KMS-11 (cell line): ENCODE measurements around the gene CROCC2.
"Not testable (repeated sequence)": the region's sequence is repeated elsewhere in the genome, so short reads cannot be mapped to it uniquely, and the experiment has no call there.

Source experiments
- H2AFZ ChIP-seq: fragments of 200-600 bp; sonication (generic); 2 replicates; pipeline ENCODE4 v1.6.1; 2016; ENCODE audit warnings: antibody characterized with exemption, mixed run types, low read depth
- H3K27ac ChIP-seq: fragments of 200-600 bp; sonication (generic); 2 replicates; pipeline ENCODE4 v1.6.1; 2016; ENCODE audit warnings: mild to moderate bottlenecking, mixed run types
- H3K27me3 ChIP-seq: fragments of 200-600 bp; sonication (generic); 2 replicates; pipeline ENCODE4 v1.6.1; 2017; ENCODE audit warnings: mild to moderate bottlenecking, low read depth, mixed run types, moderate library complexity; ENCODE audit not compliant: insufficient read depth
- H3K36me3 ChIP-seq: fragments of 200-600 bp; sonication (generic); 2 replicates; pipeline ENCODE4 v1.6.1; 2017; ENCODE audit warnings: mild to moderate bottlenecking, mixed run types; ENCODE audit not compliant: insufficient read depth
- H3K4me1 ChIP-seq: fragments of 200-600 bp; sonication (generic); 2 replicates; pipeline ENCODE4 v1.6.1; 2016; ENCODE audit warnings: mild to moderate bottlenecking, low read depth, mixed run types; ENCODE audit not compliant: poor library complexity, severe bottlenecking
- H3K4me2 ChIP-seq: fragments of 200-600 bp; sonication (generic); 2 replicates; pipeline ENCODE4 v1.7.0; 2016; ENCODE audit warnings: mild to moderate bottlenecking, mixed run types
- H3K4me3 ChIP-seq: fragments of 200-600 bp; sonication (generic); IDR thresholded peaks from 2 replicates; pipeline ENCODE4 v1.6.1; 2017; ENCODE audit warnings: low read depth, low read length, mixed read lengths; ENCODE audit not compliant: insufficient read depth
- H3K79me2 ChIP-seq: fragments of 200-600 bp; sonication (generic); 2 replicates; pipeline ENCODE4 v1.6.1; 2016; ENCODE audit warnings: low read depth, mixed run types; ENCODE audit not compliant: insufficient read depth
- H3K9ac ChIP-seq: fragments of 200-600 bp; sonication (generic); 2 replicates; pipeline ENCODE4 v1.6.1; 2016; ENCODE audit warnings: mild to moderate bottlenecking, mixed run types
- H4K20me1 ChIP-seq: fragments of 200-600 bp; sonication (generic); 2 replicates; pipeline ENCODE4 v1.6.1; 2016; ENCODE audit warnings: mild to moderate bottlenecking, mixed run types; ENCODE audit not compliant: insufficient read depth
- CTCF ChIP-seq: fragments of 200-600 bp; sonication (generic); conservative IDR thresholded peaks from 2 replicates; pipeline ENCODE4 v1.6.1; 2017; ENCODE audit warnings: low read depth, mild to moderate bottlenecking, antibody characterized with exemption, low read length, moderate library complexity, mixed read lengths

The CROCC2 gene

GRCh38 chr2:240974771-240975572, 68.8 kb downstream of the CROCC2 start:
- H3K9ac ChIP-seq: no peak overlapping the region
- H3K79me2 ChIP-seq: no peaks in the 10 kb centered on the region
- no peaks in the 10 kb centered on the region for H3K4me1 ChIP-seq
- no peaks in the 10 kb centered on the region for H4K20me1 ChIP-seq
- H3K27ac ChIP-seq: no peak overlapping the region
- no peak overlapping the region for H2AFZ ChIP-seq
- no peak overlapping the region for H3K4me3 ChIP-seq
- no peak for TF ChIP-seq CTCF
- H3K36me3 ChIP-seq: no peaks in the 10 kb centered on the region
- peaks cover 37% of the 10 kb centered on the region for H3K27me3 ChIP-seq
- no peak overlapping the region for H3K4me2 ChIP-seq

DNA sequence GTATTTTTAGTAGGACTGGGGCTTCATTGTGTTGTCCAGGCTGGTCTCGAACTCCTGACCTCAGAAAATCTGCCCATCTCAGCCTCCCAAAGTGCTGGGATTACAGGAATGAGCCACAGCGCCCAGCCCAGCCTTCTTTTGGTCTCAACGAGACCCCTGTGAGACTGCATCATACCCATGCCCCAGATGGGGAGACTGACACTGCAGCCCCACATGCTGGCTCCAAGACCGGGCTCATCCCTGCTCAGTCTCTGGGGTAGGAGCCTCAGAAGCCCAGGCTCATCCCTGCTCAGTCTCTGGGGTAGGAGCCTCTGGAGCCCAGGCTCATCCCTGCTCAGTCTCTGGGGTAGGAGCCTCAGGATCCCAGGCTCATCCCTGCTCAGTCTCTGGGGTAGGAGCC, 69.8 kb downstream of the CROCC2 start:
- H2AFZ ChIP-seq, H4K20me1 ChIP-seq, H3K9ac ChIP-seq, H3K36me3 ChIP-seq, H3K4me1 ChIP-seq, H3K4me3 ChIP-seq, H3K79me2 ChIP-seq, H3K27ac ChIP-seq, H3K4me2 ChIP-seq: not testable (repeated sequence)
- peaks cover 30% of the 10 kb centered on the region for H3K27me3 ChIP-seq

DNA sequence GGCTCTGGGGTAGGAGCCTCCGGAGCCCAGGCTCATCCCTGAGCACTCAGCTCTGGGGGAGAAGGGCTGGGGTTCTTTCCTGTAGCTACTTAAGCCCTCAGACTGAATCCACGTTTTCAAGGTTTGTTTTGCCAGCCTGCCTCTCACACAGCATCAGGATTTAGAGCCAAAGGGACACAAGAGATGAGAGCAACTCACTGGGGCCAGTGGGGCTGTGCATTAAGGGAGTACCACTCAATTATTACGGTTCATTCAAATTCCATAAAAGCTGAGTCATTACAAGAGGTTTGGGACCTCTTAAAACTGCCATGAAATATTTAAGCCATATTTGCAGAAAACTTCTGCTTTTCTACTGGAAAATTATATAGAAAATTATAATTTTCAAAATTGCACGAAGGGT, 75.1 kb downstream of the CROCC2 start:
- Histone ChIP-seq H3K27me3 (peaks cover 3% of the 10 kb centered on the region; the same call in 1 of the 2 replicates), H3K27ac (no peak overlapping the region), H3K4me1 (no peaks in the 10 kb centered on the region), H3K4me2 (no peak overlapping the region), H2AFZ (no peak overlapping the region), H3K36me3 (no peaks in the 10 kb centered on the region), H3K4me3 (no peak overlapping the region), H3K79me2 (no peaks in the 10 kb centered on the region), H3K9ac (no peak overlapping the region), H4K20me1 (no peaks in the 10 kb centered on the region)
- TF ChIP-seq CTCF: no peak

GRCh38 chr2:240981871-240982800, 76.0 kb downstream of the CROCC2 start:
- Histone ChIP-seq H3K4me2 (no peak overlapping the region), H4K20me1 (no peaks in the 10 kb centered on the region), H3K4me1 (no peaks in the 10 kb centered on the region), H3K27me3 (peaks cover 3% of the 10 kb centered on the region; the same call in 1 of the 2 replicates), H3K36me3 (no peaks in the 10 kb centered on the region), H3K9ac (no peak overlapping the region), H3K27ac (no peak overlapping the region), H3K79me2 (no peaks in the 10 kb centered on the region), H3K4me3 (no peak overlapping the region), H2AFZ (no peak overlapping the region)
- TF ChIP-seq CTCF: no peak
